Fibroblast of peridontal ligament (primary cell): ENCODE data around the gene SDF4.
"Not testable (repeated sequence)": the region's sequence is repeated elsewhere in the genome, so short reads cannot be mapped to it uniquely, and the experiment has no call there.

ENCODE experiments used
- DNase-seq: peaks from one replicate; pipeline ENCODE4 v3.0.0-alpha.2; 2010; ENCODE audit errors: extremely low read depth

The SDF4 gene

GRCh38 chr1:1179346-1179982 is 52.3 kb downstream of the SDF4 start:
- DNase-seq = no peak

- DNase-seq = no peak
Observed at GRCh38 chr1:1178794-1179331, 52.9 kb downstream of the SDF4 start.

GRCh38 chr1:1177452-1178206 is 54.2 kb downstream of the SDF4 start:
- DNase-seq = no peak

GRCh38 chr1:1176931-1177330 is 54.9 kb downstream of the SDF4 start:
- no peak for DNase-seq

- not testable (repeated sequence) for DNase-seq
Observed at GRCh38 chr1:1176063-1176761, 55.6 kb downstream of the SDF4 start.

- no peak for DNase-seq
Observed at GRCh38 chr1:1175221-1176062, 56.4 kb downstream of the SDF4 start.

GRCh38 chr1:1173793-1174415 is 57.9 kb downstream of the SDF4 start, which contains the start of gene TTLL10:
Gene TTLL10, plus strand, starts transcription at chr1:1173880. Its CDS starts 5,336 bp downstream, at chr1:1179216.
- no peak for DNase-seq

- DNase-seq = no peak
Observed at GRCh38 chr1:1173061-1173792, 58.6 kb downstream of the SDF4 start.

- no peak for DNase-seq
Observed at GRCh38 chr1:1171546-1172340, 60.1 kb downstream of the SDF4 start.

- no peak for DNase-seq
Observed at GRCh38 chr1:1171161-1171545, 60.6 kb downstream of the SDF4 start.

- no peak for DNase-seq
Observed at GRCh38 chr1:1170215-1171091, 61.3 kb downstream of the SDF4 start.

- no peak for DNase-seq
Observed at GRCh38 chr1:1169429-1170214, 62.2 kb downstream of the SDF4 start.

GRCh38 chr1:1168451-1169411 is 63.1 kb downstream of the SDF4 start:
- no peak for DNase-seq

GRCh38 chr1:1167841-1168450 is 63.9 kb downstream of the SDF4 start:
- no peak for DNase-seq

GRCh38 chr1:1167398-1167821 is 64.4 kb downstream of the SDF4 start:
- DNase-seq = no peak
